Frontal cortex (tissue), 4 donors: ENCODE data around the gene NOP16. TPM values are rescaled to one million over a fixed set of nuclear protein-coding genes. Genes with fewer than 3 reads are reported as not detected.

Source experiments
- DNase-seq, 2 donors: peaks; one replicate each; pipeline ENCODE4 v3.0.0; 2012; ENCODE audit warnings: low spot score in 2 of 2
- FAIRE-seq: peaks from 2 replicates; lab custom pipeline; 2012; peaks lifted over from hg19 to GRCh38; lab: Jason Lieb, UNC
- total RNA-seq: library from RNA; depleted of rRNA; stranded (reverse); fragments of >200 nt; gene quantifications from one replicate; pipeline ENCODE4 v1.2.3, GENCODE V29; 2014
- donor health status: control.
- donor health status: control.
- donor health status: control.

Gene NOP16
- total RNA-seq, 1 donor from 2014 or later = 12.6 TPM

GRCh38 chr5:176365351-176366231, 22.8 kb downstream of the NOP16 start, which contains the start of gene ARL10:
Gene ARL10, plus strand, starts transcription at chr5:176365487. Its CDS starts 77 bp downstream, at chr5:176365564.
- no peak for FAIRE-seq
- peak; percentile 65 to 72 for DNase-seq

DNA sequence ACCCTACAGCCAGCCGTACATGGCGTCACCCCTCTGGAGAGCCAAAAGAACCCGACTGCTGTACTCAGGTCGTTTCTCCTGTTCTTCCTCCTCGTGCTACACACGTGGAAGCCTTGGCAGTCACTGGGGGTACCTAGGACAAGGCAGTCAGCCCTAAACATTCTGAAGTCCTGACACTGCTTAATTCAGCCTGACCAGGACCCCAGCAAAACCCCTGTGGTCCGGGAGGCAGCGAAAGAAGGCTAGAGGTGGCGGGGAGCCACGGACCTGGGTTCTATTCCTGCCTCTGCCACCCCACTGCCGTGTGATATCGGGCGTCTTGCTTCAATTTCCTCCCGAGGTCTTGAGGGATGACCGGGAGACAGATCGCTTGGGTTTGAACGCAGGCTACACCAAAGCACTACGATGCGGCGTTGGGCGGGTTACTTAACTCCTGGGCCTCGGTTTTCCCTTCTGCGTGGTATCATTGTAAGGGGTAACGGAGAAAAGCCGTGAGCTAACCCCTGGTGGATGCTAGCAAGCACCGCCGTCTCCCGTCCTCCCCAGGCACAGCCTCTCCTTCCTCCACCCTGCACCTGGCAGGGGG, 23.5 kb downstream of the NOP16 start:
- DNase-seq = no peak
- FAIRE-seq = no peak

GRCh38 chr5:176362233-176362490, 26.2 kb downstream of the NOP16 start:
- FAIRE-seq = no peak
- DNase-seq = no peak

- no peak for FAIRE-seq
- DNase-seq = peak; percentile 80 to 90
Measured at GRCh38 chr5:176361437-176362232, 26.8 kb downstream of the NOP16 start, which contains the start of gene KIAA1191. Gene KIAA1191, minus strand, starts transcription at chr5:176361764. Its CDS starts 2,256 bp downstream, at chr5:176359508.

DNA sequence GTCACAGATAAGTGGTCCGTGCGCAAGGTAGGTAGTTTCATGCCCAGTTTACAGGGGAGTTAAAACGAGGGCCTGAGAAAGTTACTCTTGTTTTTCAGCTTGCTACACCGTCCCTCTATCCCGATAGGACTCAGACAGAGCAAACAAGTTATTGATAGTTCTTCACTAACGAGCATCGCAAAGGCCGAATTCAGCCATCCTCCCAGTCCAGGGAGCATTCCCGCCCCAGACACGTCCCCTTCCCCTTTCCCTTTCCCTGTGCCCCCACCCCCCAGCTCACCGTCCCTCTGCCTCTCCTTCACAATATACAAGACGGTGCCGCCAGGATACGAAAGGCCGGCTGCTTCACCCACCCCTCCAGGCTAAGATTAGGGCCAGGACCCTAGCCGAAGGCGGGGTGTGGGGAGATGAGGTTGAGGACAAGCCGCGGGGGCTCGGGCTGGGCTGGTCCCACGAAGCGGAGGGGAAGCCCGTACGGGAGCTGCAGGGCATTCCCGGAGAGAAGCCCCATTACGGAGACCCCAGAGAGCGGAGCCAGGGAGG, 27.4 kb downstream of the NOP16 start:
- no peak for DNase-seq
- no peak for FAIRE-seq

DNA sequence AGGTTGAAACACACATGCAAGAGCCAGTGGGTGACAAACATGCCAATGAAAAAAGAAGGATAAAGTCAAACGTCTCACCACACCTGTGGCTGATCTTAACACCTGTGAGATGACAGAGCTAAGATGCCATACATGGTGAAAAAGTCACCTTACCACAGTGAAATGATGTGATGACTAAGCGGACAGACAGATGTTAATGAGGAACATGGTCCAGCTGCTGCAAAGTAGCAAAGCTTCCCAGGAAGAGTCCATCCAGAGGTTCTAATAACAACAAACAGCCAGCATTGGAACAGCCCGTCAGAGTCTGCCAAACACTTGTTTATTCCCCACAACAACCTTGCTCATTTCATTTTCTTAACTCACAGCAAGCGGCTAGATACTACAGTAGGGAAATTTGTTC, 28.7 kb downstream of the NOP16 start:
- DNase-seq (no peak), FAIRE-seq (no peak)

GRCh38 chr5:176356179-176356566, 32.2 kb downstream of the NOP16 start:
- DNase-seq (no peak), FAIRE-seq (no peak)

DNA sequence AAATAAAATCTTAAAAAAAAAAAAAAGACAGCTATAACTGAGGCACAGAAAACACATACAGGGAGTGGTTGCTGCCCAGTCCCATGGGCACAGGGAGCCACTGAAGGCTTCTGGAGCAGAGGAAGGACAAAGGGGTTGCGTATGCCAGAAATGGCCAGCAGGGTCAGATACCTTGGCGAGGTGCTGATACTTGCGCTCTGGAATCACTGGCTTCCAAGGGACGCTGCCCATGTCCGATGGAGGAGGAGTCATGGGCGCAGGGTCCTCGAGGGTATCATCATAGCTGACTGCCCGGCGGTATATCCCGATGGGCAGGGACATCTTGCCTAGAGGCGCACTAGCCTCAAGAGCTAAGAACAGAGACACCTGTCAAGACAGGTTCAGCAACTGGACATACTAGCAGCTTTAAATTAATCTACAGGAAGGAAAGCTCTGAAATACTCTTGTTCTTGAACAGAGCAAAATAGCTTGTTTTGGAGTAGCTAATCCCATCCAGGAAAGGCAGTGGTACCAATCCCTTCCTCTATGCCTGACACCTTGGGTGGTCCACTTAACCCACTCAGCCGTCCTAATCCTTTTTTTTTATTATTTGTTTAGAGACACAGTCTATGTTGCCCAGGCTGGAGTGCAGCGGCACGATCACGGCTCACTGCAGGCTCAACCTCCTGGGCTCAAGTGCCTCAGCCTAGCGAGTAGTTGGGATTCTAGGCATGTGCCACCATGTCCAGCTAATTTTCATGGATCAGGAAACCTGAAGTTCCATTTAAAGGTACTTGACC, 32.8 kb downstream of the NOP16 start:
- no peak for FAIRE-seq
- DNase-seq = no peak

DNA sequence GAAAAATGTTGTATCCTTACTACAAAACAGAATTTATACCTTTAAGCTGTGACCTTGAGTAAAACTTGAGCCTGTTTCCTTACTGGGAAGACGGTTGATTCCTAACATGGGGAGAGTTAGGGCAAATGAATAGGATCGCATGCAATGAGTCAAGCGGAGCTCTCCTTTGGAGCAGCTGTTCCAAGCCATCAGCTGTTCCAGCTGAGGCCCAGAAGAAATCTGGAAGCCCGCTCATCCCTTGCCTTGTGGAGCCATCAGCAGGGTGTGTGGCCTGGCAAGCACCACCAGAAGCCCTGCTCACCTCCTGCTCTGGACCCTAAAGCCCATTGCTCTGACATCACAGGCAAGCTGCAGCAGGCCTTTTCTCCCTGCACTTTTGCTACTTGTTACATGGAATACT, 34.9 kb downstream of the NOP16 start:
- no peak for FAIRE-seq
- no peak for DNase-seq

DNA sequence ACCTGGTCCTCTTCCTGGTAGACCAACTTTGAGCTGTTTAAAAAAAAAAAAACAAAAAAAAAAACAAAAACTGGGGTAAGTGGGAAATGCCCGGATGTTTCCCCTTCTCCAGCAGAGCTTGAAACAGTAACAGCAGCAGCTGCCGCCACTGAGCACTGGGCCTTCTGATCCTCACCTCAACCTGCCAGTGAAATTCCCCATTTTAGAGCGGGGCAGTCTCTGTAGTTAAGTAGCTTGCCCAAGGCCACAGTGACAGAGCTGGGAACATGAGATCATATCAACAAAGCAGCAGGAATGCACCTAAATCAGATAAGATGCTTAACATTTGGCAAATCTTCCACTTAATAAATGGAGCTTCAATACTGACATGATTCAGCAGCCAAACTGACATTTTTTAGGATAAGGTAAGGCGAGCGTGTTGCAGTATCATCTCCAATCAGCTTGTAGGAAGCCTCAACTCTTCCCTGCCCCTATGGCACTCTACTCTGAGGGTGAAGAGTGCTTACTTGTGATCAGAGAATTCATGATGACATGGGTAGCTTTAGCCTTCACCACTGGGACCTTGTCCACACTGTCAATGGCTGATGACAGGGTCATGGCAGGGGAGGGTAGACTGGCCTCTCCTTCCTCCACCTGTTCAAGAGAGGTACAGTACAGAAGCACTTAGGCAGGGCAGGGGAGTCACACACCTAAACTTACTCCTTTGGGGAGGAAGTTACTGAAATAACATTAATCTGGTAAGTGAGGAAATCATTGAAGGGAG, 36.1 kb downstream of the NOP16 start:
- no peak for DNase-seq
- no peak for FAIRE-seq

- no peak for FAIRE-seq
- DNase-seq = no peak
Measured at GRCh38 chr5:176350416-176350815, 38.0 kb downstream of the NOP16 start.

DNA sequence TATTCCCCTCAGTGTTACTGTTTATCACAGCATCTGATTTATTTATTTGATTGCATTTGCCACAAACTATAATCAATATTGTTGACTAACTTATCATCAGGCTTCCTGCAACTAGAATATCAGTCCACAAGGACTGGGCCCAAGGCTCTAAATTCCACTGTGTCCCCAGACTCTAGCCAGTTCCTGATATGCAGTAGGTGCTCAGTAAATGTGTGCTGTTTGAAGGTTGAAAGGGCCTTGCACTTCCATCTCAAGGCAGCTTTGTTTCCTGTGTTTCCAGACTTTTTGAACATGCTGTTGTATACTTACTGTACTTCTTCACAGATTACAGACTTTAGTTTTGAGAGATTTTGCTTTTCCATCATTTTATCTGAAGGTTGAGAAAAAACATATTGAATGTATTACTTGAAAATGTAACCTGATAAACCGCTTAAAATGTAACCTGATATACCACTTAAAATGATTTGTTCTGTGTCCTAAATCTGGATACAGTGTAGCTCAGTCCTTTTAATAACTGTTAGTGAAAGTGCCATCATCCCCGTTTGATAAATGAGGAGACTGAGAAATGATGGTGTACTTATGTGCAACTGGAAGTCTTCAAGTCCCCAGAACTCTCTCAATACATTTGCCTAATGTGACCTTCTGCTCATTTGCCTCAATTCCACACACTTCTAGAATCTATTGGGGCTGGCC, 45.5 kb downstream of the NOP16 start:
- DNase-seq = no peak
- FAIRE-seq = no peak

DNA sequence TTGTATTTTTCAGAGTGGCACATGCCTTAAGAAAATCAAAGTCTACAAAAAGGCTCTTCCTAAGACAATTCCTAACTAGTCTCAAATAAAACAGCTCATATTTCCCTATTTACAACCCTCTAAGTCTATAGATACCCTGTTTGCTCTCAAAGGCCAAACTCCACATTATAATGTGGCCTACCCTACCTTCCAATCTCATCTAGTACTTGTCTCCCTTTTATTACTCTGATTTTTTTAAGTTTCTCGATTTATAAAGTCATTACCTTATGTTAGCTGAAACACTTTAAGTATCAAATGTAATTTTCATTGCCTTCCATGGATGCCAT, 46.3 kb downstream of the NOP16 start:
- FAIRE-seq (no peak), DNase-seq (no peak)

DNA sequence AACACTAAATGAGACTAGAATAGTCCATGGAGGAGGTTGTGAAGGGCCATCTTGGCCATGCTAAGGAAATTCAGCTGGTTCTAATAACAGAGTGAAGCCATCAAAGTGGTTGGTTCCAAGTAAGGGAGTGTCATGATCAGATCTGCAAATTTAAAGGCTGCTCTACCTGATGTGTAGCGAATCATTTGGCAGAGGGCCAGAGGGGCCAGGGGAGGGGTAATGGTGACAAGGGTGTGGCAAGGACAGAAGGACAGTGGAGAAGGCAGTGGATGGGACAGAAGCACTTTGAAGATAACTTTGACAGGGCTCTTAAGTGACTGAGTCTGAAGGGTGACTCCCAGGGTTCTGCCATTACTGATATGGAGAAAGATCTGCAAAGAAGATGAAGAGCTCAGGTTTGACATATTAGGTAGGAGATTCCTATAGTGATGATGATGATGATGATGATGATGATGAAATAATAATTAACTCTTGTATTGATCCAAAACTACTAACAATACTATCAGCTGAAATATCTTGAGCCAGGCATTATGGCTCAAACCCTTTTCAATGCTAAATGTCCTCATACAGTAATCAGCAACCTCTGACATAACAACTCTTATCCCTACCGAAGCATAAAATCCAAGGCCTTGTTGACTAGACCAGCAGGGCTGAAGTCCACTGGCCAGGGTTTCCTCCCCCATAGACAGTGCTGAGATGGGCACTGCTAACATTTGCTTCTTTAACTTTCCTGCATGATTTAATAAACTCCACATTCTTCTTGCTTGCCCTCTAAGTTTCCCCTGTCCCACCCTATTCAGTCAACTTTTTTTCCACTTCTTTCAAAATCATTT, 46.9 kb downstream of the NOP16 start:
- FAIRE-seq (no peak), DNase-seq (no peak)

GRCh38 chr5:176339304-176339703, 49.1 kb downstream of the NOP16 start:
- no peak for FAIRE-seq
- no peak for DNase-seq

- DNase-seq (no peak), FAIRE-seq (no peak)
Measured at GRCh38 chr5:176337913-176338312, 50.5 kb downstream of the NOP16 start.

- DNase-seq (no peak), FAIRE-seq (no peak)
Measured at GRCh38 chr5:176334031-176334770, 54.2 kb downstream of the NOP16 start.
